ENCODE results near the gene SCAMP2. TPM values are rescaled to one million over a fixed set of nuclear protein-coding genes. Genes with fewer than 3 reads are reported as not detected.

SCAMP2 gene
- total and polyA plus RNA-seq, 10 of the 15 experiments (the other 5 are each of a cell fraction or from before 2014, with no cell fraction given), result 10.9 to 158 (median 99.6) TPM

DNA sequence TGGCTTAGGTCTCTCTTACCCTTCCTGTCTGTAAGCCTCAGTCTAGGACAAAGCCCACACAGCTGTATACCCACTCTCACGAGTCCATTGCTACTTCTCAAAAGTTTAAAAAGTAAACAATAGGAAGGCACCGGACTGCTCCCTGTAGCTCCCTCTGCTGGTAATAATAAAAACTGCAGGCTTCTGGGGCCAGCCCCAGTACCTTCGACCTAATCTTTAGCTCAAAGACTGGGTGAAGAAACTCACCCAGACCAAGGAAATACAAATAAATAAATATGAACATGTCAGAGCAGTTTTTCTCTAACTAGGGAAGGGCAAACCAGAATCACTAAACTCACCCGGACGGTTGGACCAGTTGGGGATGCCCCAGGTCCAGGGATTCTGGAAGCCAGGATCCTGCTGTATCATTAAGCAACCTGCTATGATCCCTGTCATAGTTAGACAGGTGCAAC lies 28.5 kb upstream of the SCAMP2 start (continued):
- TF ChIP-seq IKZF1 (conservative IDR thresholded peaks at IDR 0.05), result no peak
- TF ChIP-seq POLR2AphosphoS5 (IDR thresholded peaks at IDR 0.05; ENCODE audit: low read length), result no peak
- TF ChIP-seq SMC3 (IDR thresholded peaks at IDR 0.05; ENCODE audit: borderline replicate concordance, low read length), result peak; percentile 79; the same call in 1 of the 2 replicates
- TF ChIP-seq KAT2A (conservative IDR thresholded peaks at IDR 0.05; ENCODE audit: control insufficient read depth, low read depth, low read length), result no peak
- TF ChIP-seq, protein P1, sequence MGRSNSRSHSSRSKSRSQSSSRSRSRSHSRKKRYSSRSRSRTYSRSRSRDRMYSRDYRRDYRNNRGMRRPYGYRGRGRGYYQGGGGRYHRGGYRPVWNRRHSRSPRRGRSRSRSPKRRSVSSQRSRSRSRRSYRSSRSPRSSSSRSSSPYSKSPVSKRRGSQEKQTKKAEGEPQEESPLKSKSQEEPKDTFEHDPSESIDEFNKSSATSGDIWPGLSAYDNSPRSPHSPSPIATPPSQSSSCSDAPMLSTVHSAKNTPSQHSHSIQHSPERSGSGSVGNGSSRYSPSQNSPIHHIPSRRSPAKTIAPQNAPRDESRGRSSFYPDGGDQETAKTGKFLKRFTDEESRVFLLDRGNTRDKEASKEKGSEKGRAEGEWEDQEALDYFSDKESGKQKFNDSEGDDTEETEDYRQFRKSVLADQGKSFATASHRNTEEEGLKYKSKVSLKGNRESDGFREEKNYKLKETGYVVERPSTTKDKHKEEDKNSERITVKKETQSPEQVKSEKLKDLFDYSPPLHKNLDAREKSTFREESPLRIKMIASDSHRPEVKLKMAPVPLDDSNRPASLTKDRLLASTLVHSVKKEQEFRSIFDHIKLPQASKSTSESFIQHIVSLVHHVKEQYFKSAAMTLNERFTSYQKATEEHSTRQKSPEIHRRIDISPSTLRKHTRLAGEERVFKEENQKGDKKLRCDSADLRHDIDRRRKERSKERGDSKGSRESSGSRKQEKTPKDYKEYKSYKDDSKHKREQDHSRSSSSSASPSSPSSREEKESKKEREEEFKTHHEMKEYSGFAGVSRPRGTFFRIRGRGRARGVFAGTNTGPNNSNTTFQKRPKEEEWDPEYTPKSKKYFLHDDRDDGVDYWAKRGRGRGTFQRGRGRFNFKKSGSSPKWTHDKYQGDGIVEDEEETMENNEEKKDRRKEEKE (IDR thresholded peaks at IDR 0.05), result no peak
- TF ChIP-seq, protein P2, sequence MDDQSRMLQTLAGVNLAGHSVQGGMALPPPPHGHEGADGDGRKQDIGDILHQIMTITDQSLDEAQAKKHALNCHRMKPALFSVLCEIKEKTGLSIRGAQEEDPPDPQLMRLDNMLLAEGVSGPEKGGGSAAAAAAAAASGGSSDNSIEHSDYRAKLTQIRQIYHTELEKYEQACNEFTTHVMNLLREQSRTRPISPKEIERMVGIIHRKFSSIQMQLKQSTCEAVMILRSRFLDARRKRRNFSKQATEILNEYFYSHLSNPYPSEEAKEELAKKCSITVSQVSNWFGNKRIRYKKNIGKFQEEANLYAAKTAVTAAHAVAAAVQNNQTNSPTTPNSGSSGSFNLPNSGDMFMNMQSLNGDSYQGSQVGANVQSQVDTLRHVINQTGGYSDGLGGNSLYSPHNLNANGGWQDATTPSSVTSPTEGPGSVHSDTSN (IDR thresholded peaks at IDR 0.05; ENCODE audit: insufficient replicate concordance, low read depth, low read length), result no peak
- no peak for TF ChIP-seq NFIC (IDR thresholded peaks at IDR 0.05; ENCODE audit: low read depth, low read length)
- TF ChIP-seq, protein P3, sequence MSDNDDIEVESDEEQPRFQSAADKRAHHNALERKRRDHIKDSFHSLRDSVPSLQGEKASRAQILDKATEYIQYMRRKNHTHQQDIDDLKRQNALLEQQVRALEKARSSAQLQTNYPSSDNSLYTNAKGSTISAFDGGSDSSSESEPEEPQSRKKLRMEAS (IDR thresholded peaks at IDR 0.05; ENCODE audit: low read depth, low read length), result no peak
- TF ChIP-seq, protein P4, sequence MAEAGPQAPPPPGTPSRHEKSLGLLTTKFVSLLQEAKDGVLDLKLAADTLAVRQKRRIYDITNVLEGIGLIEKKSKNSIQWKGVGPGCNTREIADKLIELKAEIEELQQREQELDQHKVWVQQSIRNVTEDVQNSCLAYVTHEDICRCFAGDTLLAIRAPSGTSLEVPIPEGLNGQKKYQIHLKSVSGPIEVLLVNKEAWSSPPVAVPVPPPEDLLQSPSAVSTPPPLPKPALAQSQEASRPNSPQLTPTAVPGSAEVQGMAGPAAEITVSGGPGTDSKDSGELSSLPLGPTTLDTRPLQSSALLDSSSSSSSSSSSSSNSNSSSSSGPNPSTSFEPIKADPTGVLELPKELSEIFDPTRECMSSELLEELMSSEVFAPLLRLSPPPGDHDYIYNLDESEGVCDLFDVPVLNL (IDR thresholded peaks at IDR 0.05; ENCODE audit: low read depth, low read length), result no peak
- TF ChIP-seq RUNX3 (IDR thresholded peaks at IDR 0.05; ENCODE audit: low read length), result 0 out of 2 replicates have a peak, but pooled peaks have one; percentile 13
- TF ChIP-seq, protein P5, sequence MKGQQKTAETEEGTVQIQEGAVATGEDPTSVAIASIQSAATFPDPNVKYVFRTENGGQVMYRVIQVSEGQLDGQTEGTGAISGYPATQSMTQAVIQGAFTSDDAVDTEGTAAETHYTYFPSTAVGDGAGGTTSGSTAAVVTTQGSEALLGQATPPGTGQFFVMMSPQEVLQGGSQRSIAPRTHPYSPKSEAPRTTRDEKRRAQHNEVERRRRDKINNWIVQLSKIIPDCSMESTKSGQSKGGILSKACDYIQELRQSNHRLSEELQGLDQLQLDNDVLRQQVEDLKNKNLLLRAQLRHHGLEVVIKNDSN (IDR thresholded peaks at IDR 0.05; ENCODE audit: borderline replicate concordance, extremely low read length, insufficient read depth, low read depth, low read length), result no peak
- TF ChIP-seq, protein P6, sequence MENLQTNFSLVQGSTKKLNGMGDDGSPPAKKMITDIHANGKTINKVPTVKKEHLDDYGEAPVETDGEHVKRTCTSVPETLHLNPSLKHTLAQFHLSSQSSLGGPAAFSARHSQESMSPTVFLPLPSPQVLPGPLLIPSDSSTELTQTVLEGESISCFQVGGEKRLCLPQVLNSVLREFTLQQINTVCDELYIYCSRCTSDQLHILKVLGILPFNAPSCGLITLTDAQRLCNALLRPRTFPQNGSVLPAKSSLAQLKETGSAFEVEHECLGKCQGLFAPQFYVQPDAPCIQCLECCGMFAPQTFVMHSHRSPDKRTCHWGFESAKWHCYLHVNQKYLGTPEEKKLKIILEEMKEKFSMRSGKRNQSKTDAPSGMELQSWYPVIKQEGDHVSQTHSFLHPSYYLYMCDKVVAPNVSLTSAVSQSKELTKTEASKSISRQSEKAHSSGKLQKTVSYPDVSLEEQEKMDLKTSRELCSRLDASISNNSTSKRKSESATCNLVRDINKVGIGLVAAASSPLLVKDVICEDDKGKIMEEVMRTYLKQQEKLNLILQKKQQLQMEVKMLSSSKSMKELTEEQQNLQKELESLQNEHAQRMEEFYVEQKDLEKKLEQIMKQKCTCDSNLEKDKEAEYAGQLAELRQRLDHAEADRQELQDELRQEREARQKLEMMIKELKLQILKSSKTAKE (IDR thresholded peaks at IDR 0.05; ENCODE audit: low read depth, poor library complexity, severe bottlenecking), result no peak
- no peak for TF ChIP-seq BACH1 (IDR thresholded peaks at IDR 0.05; ENCODE audit: borderline replicate concordance)
- TF ChIP-seq TBL1XR1 (IDR thresholded peaks at IDR 0.05; ENCODE audit: low read depth, low read length), result no peak
- TF ChIP-seq YY1 (IDR thresholded peaks at IDR 0.05; ENCODE audit: low read depth, low read length), result 0 out of 2 replicates have a peak, but pooled peaks have one; percentile 29
